IPS-20b (cell line): ENCODE results near the gene TCF7L1.
A peak's percentile ranks its signal among the peaks of the same experiment; 100 is the strongest.
"Not testable (repeated sequence)": the region's sequence is repeated elsewhere in the genome, so short reads cannot be mapped to it uniquely, and the experiment has no call there.

Experiments used
- H3K27ac ChIP-seq: one replicate; pipeline ENCODE4 v1.5.1; 2013; ENCODE audit warnings: low read length
- H3K27me3 ChIP-seq: 2 replicates; pipeline ENCODE4 v1.6.1; 2013; ENCODE audit warnings: mild to moderate bottlenecking, low read length, inconsistent platforms; ENCODE audit not compliant: insufficient read depth
- H3K36me3 ChIP-seq: 2 replicates; pipeline ENCODE4 v1.6.1; 2013; ENCODE audit warnings: low read depth, mild to moderate bottlenecking, inconsistent platforms, low read length, moderate library complexity; ENCODE audit not compliant: insufficient read depth
- H3K4me1 ChIP-seq: 2 replicates; pipeline ENCODE4 v1.6.1; 2013; ENCODE audit warnings: mild to moderate bottlenecking, control low read depth, inconsistent platforms, low read length, moderate library complexity; ENCODE audit not compliant: insufficient read depth
- H3K4me3 ChIP-seq: 2 replicates; pipeline ENCODE4 v1.5.1; 2013; ENCODE audit warnings: mild to moderate bottlenecking, low read length, inconsistent platforms
- H3K9ac ChIP-seq: 2 replicates; pipeline ENCODE4 v1.6.1; 2013; ENCODE audit warnings: low read depth, mild to moderate bottlenecking, inconsistent platforms, low read length, moderate library complexity
- H3K9me3 ChIP-seq: 2 replicates; pipeline ENCODE4 v1.6.1; 2013; ENCODE audit warnings: mild to moderate bottlenecking, low read depth, low read length, inconsistent platforms; ENCODE audit not compliant: insufficient read depth

The TCF7L1 gene

DNA sequence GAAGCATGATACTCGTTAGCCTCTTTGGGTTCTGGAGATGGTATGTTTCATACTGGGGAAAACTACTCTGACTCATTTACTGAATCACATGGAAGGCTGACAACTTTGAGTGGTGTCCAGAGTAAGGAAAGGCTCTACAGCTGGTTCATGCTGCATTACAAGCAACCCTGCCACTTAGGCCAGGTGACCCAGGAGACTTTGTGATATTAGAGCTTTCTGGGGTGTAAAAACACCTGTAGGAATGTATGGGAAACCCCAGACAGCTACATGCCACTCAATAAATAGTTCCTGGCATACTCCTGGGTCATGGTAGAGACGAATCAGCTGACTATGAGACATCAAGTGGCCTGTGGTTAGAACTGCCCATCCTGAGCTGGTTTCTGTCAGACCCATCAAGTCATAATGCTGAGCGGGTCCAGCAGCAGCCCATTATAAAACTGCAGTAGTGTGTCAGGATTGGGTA lies 21.3 kb upstream of the TCF7L1 start:
- Histone ChIP-seq H3K27ac (no peak overlapping the region), H3K27me3 (peaks cover 46% of the 10 kb centered on the region), H3K9ac (no peak overlapping the region), H3K9me3 (no peaks in the 10 kb centered on the region), H3K4me3 (no peak overlapping the region), H3K36me3 (no peaks in the 10 kb centered on the region), H3K4me1 (no peaks in the 10 kb centered on the region)

DNA sequence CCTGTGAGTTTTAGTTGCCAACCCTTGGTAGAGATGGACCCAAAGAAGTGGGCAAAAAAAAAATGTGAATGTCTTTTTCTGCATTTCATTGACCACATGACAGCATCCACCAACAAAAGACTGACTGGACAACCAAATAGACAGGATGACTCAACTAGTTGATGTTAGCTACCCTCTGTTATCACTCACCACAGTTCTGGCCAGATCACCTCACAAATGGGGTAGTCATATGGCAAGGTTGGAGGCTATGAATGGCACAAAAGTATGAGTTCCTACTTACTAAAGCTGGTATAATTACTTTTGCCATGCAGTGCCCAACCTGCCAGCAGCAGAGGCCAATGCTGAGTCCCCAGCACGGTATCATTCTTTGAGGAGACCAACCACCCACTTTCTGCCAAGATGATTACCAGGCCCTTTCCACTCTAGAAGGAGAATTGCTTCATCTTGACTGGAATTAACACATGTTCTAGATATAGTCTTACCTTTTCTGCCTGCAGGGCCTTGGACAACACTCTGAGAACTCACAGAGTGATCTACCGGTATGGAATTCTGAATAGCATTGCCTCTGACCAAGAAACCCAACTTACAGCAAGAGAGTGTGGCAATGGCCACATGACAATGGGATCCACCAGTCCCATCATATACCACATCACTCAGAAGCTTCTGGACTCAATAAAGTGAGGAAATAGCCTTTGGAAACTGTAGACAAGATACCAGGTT lies 20.1 kb upstream of the TCF7L1 start:
- H3K27ac ChIP-seq: no peak overlapping the region
- H3K9ac ChIP-seq: no peak overlapping the region
- H3K27me3 ChIP-seq: peaks cover 57% of the 10 kb centered on the region
- no peaks in the 10 kb centered on the region for H3K36me3 ChIP-seq
- H3K4me3 ChIP-seq: no peak overlapping the region
- no peaks in the 10 kb centered on the region for H3K4me1 ChIP-seq
- H3K9me3 ChIP-seq: no peaks in the 10 kb centered on the region

DNA sequence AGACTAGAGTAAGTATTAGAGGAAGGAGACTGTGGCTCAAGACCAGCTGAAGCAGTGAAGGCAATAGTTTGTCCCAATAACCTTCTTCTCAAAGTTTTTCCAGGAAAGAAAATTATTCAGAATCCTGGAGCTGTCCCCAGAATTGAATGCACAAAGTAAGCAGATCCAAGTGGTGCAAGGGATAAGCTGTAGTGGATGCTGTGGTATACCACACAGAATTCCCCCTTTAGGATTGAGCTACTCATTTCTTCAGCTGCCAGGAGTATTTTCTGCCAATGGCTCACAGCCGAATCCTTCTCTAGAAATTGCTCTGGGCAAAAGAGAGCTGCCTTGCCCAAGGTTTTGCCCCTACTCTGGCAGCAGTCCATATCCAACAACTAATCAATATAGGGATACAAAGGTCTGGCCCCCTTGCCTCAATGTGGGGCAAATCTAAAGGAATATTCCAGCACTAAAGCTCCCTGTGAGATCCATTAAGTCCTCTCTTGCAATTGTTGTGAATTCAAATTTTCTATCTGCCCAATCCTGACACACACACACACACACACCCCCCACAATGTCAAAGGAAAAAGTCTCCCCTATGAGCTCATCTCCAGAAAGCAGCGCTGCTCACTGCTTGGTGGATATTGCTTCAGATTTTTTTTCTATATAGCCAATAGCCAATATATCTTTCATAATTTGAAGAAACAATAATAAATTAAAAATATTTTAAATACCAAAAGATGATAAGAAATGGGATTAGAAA lies 18.4 kb upstream of the TCF7L1 start:
- H3K27me3 ChIP-seq: peaks cover 73% of the 10 kb centered on the region
- H3K4me3 ChIP-seq: no peak overlapping the region
- peaks cover 3% of the 10 kb centered on the region; the same call in 1 of the 2 replicates for H3K4me1 ChIP-seq
- H3K9ac ChIP-seq: no peak overlapping the region
- no peaks in the 10 kb centered on the region for H3K9me3 ChIP-seq
- no peak overlapping the region for H3K27ac ChIP-seq
- no peaks in the 10 kb centered on the region for H3K36me3 ChIP-seq

DNA sequence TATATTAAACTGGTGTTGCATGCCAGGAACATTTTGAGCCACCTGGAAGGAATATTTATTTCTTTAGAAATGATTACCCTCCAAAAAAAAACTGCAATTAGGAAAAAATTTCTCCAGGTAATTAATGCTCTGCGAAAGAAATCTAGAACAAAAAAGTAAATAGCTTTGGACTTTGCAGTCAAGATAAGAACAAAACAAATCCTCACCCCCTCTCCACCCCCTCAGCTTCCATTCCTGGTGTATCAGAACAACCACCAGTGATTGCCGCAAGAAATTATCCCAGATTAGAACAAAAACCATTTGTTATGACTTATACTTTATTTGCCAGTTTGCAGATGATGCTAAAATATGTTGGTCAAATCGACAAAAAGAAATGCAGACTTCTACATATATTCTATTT lies 17.0 kb upstream of the TCF7L1 start:
- Histone ChIP-seq H3K4me1 (peaks cover 9% of the 10 kb centered on the region; the same call in 1 of the 2 replicates), H3K9ac (no peak overlapping the region), H3K9me3 (no peaks in the 10 kb centered on the region), H3K27ac (no peak overlapping the region), H3K27me3 (peaks cover 74% of the 10 kb centered on the region), H3K4me3 (no peak overlapping the region), H3K36me3 (no peaks in the 10 kb centered on the region)

DNA sequence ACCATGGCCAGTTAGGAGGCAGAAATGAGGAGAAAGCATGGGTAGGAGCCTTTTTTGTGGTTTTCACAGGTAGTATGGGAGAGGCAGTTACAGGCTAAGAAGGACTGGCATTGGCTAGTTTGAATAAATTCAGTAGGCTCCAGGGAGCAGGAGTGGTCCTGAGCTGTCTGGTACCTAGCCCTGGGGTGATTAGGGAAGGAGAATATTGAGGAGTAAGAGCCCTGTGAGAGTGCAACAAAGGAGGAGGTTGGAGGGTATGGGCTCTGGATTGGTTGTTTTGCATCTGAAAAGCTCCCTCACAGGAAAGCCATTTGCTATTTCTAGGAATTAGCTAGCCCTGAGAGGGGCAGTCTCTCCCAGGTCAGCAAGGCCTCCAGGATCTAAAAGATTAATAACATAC lies 13.3 kb upstream of the TCF7L1 start:
- Histone ChIP-seq H3K36me3 (no peaks in the 10 kb centered on the region), H3K9ac (no peak overlapping the region), H3K4me3 (no peak overlapping the region), H3K27me3 (peaks cover 59% of the 10 kb centered on the region), H3K4me1 (peaks cover 9% of the 10 kb centered on the region; the same call in 1 of the 2 replicates), H3K27ac (no peak overlapping the region), H3K9me3 (no peaks in the 10 kb centered on the region)

DNA sequence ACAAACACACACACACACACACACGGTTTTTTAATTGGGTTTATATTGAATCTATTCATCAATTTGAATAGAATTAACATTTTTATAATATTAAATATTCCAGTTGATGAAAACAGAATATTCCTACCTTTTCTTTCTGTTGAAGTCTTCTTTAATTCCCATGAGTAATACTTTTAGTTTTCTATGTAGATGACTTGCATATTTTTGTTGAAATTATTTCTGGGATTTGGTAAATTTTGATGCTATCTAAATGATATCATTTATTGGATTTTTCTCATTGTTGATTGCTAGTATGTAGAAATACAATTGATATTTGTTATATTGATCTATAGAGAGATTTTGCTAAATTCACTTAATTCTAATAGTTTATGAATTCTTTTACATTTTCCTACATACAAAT lies 12.8 kb upstream of the TCF7L1 start:
- Histone ChIP-seq H3K36me3 (no peaks in the 10 kb centered on the region), H3K9me3 (no peaks in the 10 kb centered on the region), H3K4me3 (no peak overlapping the region), H3K4me1 (peaks cover 9% of the 10 kb centered on the region; the same call in 1 of the 2 replicates), H3K9ac (no peak overlapping the region), H3K27ac (no peak overlapping the region), H3K27me3 (peaks cover 58% of the 10 kb centered on the region)

DNA sequence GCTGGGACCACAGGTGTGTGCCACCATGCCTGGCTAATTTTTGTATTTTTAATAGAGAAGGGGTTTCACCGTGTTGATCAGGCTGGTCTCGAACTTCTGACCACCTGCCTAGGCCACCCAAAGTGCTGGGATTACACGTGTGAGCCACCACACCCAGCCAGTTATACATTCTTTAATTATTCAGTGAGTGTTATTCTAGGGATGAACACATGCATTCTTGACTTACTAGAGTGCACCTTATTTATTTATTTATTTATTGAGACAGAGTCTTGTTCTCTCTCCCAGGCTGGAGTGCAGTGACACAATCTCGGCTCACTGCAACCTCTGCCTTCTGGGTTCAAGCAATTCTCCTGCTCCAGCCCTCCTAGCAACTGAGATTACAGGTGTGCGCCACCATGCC lies 6.7 kb upstream of the TCF7L1 start:
- H3K27ac ChIP-seq, H3K36me3 ChIP-seq, H3K4me3 ChIP-seq, H3K4me1 ChIP-seq, H3K9ac ChIP-seq, H3K9me3 ChIP-seq: not testable (repeated sequence)
- H3K27me3 ChIP-seq: peaks cover 14% of the 10 kb centered on the region; the same call in 1 of the 2 replicates

DNA sequence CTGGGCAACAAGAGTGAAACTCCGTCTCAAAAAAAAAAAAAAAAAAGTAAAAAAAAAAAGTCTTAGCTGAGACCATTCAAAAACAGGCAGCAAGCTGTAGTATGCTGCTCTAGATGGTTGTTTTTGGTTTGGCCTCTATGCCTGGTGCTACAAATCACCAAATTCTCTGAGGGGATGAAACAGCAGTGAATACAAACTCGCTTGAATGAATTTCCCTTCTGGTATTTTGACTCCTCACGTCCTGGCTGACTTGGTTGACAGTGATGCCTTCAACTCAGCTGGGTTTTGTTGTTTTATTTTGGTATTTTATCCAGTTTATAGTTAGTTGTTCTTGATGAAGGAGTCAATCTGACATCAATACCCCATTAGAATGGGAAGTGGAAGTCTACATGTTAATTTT lies 3.3 kb upstream of the TCF7L1 start:
- no peak overlapping the region for H3K4me3 ChIP-seq
- no peaks in the 10 kb centered on the region for H3K36me3 ChIP-seq
- H3K27me3 ChIP-seq: peaks cover 4% of the 10 kb centered on the region; the same call in 1 of the 2 replicates
- H3K9me3 ChIP-seq: no peaks in the 10 kb centered on the region
- no peak overlapping the region for H3K27ac ChIP-seq
- no peak overlapping the region for H3K9ac ChIP-seq
- H3K4me1 ChIP-seq: peaks cover 3% of the 10 kb centered on the region; the same call in 1 of the 2 replicates

DNA sequence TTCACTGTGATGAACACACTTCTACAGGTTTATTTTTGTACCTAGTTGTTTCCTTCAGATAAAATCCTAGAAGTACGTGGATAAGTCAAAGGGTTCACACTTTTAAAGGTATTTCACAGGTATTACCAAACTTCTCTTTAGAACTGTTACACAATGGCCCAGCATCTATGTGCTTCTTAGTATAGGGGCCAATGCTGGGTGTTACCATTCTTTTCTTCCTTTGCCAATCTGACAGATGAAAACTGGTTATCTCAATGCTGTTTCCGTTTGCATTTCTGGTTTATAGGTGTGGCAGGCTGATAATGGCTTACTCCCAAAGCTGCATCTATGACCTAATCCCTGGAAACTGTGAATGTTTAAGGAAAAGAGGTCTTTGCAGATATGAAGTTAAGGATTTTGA lies 2.8 kb upstream of the TCF7L1 start:
- H3K27ac ChIP-seq: no peak overlapping the region
- H3K4me1 ChIP-seq: peaks cover 3% of the 10 kb centered on the region
- H3K9me3 ChIP-seq: no peaks in the 10 kb centered on the region
- no peak overlapping the region for H3K4me3 ChIP-seq
- H3K36me3 ChIP-seq: no peaks in the 10 kb centered on the region
- peaks cover 4% of the 10 kb centered on the region; the same call in 1 of the 2 replicates for H3K27me3 ChIP-seq
- H3K9ac ChIP-seq: no peak overlapping the region

DNA sequence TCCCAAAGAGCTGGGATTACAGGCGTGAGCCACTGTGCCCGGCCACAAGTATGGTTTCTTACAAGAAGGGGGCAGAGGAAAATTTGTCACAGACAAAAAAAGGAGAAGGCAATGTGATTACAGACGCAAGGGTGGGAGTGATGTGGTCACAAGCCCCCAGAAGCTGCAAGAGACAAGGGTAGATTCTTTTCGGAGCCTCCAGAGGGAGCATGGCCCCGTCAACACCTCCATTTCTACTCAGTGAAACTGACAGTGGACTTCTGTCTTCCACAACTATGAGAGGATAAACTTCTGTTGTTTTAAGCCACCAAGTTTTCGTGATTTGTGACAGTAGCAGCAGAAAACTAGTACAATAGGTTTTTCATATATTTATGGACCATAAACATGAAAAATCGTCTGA lies 2.1 kb upstream of the TCF7L1 start:
- Histone ChIP-seq H3K27me3 (peaks cover 9% of the 10 kb centered on the region), H3K9ac (no peak overlapping the region), H3K36me3 (peaks cover 3% of the 10 kb centered on the region; the same call in 1 of the 2 replicates)

DNA sequence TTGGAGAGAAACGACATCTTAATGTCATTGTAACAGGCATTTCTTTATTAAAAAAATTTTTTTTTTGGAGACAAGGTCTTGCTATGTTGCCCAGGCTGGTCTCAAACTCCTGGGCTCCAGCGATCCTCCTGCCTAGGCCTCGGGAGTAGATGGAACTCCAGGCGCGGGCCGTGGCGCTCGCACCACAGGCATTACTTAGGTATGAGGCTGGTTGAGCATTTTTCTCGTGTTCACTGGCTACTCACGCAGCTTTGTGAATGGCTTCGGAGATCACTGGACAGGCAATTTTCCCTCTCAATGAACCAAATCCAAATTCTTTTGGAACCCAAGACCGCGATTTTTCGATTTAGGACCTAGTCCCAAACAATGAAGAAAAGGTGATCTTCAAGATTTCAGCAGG lies 795 bp upstream of the TCF7L1 start:
- H3K36me3 ChIP-seq: peaks cover 16% of the 10 kb centered on the region
- H3K27me3 ChIP-seq: peaks cover 18% of the 10 kb centered on the region
- peaks cover 20% of the 10 kb centered on the region for H3K4me1 ChIP-seq
- no peaks in the 10 kb centered on the region for H3K9me3 ChIP-seq
- H3K9ac ChIP-seq: peak overlapping the region; percentile 80; the same call in 1 of the 2 replicates
- H3K4me3 ChIP-seq: peak overlapping the region; percentile 82
- H3K27ac ChIP-seq: no peak overlapping the region

More for the DNA sequence above, 2.1 kb upstream of the TCF7L1 start:
- no peak overlapping the region for H3K27ac ChIP-seq
- H3K9me3 ChIP-seq: no peaks in the 10 kb centered on the region
- H3K4me3 ChIP-seq: no peak overlapping the region
- peaks cover 8% of the 10 kb centered on the region for H3K4me1 ChIP-seq
